Stimulated activated CD8-positive, alpha-beta memory T cell treated with anti-CD3 and anti-CD28 coated beads, Interleukin-7, amount 100 ng/mL, for 48 hours (primary cell): ENCODE results near the gene TIMP2.
"Not testable (repeated sequence)": the region's sequence is repeated elsewhere in the genome, so short reads cannot be mapped to it uniquely, and the experiment has no call there.

Source experiments
- DNase-seq, 2 donors: peaks; one replicate each; pipeline ENCODE4 v3.0.0-alpha.2; 2020; ENCODE audit warnings: low read depth in 1 of 2; ENCODE audit errors: extremely low read depth in 1 of 2

TIMP2 gene

GRCh38 chr17:78873519-78874340 lies 51.5 kb downstream of the TIMP2 start:
- DNase-seq, result no peak

DNA sequence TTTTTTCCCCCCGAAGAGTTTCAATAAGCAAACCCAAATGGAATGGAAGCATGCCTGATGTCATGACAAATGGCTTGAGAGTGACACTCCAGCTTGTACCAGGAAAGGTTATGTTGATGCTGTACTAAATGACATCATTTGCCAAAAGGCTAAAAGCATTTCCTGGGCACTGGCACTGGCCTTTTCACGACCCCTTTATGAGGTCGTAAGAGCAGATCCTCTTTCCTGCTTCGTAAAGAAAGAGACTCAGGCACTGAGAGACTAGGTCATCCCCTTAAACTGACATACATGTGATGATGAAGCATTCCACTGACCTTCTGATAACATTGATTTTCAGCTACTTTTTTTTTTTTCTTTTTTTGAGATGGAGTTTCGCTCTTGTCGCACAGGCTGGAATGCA lies 52.7 kb downstream of the TIMP2 start:
- DNase-seq, result no peak

DNA sequence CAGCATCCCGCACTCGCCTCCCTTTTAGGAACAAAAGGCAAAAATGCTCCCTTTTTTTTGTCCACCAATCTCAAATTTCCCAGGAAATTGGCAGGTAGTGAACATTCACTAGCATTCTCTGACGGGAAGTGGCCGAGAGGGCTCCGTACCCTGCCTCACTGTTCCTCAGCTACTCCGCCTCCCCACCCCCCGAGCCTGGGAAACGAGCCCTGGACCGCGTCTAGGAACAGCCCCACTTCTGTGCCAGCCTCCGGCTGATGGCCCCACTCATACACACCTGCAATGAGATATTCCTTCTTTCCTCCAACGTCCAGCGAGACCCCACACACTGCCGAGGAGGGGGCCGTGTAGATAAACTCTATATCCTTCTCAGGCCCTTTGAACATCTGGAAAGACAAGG lies 54.6 kb downstream of the TIMP2 start:
- no peak for DNase-seq

DNA sequence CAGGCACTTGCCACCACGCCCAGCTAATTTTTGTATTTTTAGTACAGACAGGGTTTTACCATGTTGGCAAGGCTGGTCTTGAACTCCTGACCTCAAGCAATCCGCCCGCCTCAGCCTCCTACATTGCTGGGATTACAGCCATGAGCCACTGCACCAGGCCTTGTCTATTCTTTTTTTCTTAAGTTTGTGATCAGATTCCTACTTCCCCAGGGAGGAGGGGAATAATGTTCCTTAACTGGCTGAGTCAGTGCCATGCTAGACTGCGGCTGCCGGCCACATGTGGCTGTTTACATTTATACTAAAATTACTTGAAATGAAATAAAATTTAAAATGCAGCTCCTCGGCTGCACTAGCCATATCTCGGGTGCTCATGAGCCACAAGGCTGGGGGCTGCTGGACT lies 56.8 kb downstream of the TIMP2 start:
- DNase-seq, result no peak

- DNase-seq, result not testable (repeated sequence)
Observed at GRCh38 chr17:78867046-78867445, 58.1 kb downstream of the TIMP2 start.

DNA sequence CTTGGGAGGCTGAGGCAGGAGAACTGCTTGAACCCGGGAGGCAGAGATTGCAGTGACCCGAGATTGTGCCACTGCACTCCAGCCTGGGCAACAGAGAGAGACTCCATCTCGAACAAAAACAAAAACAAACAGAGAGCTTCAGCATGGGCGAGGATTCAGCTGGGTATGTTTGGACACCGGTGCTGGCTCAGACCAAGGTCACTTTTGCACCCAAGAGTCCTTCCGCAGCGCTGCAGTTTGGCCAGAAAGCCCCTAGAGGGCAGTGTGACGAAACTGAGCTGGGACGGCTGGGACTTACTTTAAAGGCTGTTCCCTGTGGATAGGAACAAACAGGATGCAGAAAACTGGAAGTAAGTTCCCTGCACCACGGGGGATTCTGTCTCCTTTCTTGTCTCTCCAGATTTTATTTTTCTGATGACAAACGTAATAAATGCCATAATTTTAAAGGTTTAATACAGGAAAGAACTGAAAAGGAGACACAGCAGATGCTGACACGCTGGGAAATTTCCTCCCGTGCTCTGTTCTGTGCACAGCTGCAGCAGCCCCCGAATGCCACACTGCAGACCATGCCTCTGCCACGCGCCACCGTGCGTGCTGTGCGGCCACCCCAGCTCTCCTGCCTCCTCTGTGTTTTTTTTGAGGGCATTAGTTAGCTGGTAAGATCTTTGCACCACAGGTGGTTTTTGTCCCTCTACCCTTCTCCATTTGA lies 59.4 kb downstream of the TIMP2 start:
- DNase-seq, result peak; percentile 32 to 34

GRCh38 chr17:78864117-78864516 lies 61.1 kb downstream of the TIMP2 start:
- no peak for DNase-seq

- DNase-seq, result no peak
Observed at GRCh38 chr17:78862073-78863023, 62.8 kb downstream of the TIMP2 start.

GRCh38 chr17:78861229-78861628 lies 64.0 kb downstream of the TIMP2 start:
- DNase-seq, result no peak

DNA sequence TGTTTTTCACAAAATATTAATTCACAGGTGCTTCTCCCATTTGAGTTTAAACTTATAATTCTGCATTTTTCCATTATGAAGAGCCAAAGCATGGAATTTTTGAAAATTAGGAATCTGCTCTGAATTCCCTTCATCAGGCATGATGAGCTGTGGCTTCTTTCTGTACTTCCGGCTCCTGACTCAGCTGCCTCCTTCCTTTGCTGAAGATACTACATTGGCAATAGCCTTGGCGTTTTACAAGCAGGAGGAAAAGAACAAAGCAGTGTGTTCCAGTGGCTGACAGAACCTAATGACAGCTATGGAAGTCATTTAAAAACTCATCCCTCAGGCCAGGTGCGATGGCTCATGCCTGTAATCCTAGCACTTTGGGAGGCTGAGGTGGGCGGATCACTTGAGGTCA lies 66.1 kb downstream of the TIMP2 start:
- no peak for DNase-seq

- DNase-seq, result no peak
Observed at GRCh38 chr17:78857266-78857665, 67.9 kb downstream of the TIMP2 start.

DNA sequence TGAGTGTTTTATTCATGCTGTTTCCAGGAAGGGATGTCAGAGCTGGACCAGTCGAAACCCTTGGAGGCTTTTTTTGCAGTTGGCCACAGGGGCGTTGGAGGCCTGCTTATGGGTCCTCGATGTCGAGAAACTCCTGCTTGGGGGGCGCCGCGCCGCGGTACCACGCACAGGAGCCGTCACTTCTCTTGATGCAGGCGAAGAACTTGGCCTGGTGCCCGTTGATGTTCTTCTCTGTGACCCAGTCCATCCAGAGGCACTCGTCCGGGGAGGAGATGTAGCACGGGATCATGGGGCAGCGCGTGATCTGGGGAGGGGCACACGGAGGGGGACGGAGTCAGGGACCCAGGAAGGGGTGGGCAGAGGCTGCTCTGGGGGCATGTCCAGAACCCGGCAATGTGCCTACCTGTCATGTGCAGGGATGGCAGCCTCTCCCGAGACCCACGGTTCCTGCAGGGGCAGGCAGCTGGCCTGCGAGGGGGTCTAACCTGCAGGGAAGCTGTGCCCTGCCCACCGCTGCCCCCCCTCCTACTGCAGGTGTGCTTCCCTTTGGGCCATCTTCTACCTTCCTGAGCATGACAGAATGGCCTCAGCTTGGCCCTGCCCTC lies 69.5 kb downstream of the TIMP2 start:
- no peak for DNase-seq

GRCh38 chr17:78854508-78854907 lies 70.7 kb downstream of the TIMP2 start:
- DNase-seq, result no peak

- no peak for DNase-seq
Observed at GRCh38 chr17:78853926-78854394, 71.2 kb downstream of the TIMP2 start.

GRCh38 chr17:78852709-78853121 lies 72.5 kb downstream of the TIMP2 start:
- no peak for DNase-seq

GRCh38 chr17:78849026-78849425 lies 76.2 kb downstream of the TIMP2 start:
- DNase-seq, result no peak

DNA sequence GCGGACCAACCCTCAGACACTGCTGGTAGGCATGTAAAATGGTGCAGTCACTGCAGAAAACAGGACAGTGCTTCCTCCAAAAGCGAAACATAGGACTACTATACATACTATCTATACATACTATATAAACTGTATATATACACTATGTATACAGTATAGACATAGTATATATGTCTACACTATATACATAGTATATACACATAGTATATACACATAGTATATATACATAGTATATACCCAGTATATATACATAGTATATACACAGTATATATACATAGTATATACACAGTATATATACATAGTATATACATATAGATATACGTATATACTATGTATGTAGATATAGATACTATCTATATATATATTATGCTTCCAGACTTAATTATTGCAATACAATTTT lies 78.1 kb downstream of the TIMP2 start:
- no peak for DNase-seq

GRCh38 chr17:78844301-78845005 lies 80.7 kb downstream of the TIMP2 start:
- no peak for DNase-seq

DNA sequence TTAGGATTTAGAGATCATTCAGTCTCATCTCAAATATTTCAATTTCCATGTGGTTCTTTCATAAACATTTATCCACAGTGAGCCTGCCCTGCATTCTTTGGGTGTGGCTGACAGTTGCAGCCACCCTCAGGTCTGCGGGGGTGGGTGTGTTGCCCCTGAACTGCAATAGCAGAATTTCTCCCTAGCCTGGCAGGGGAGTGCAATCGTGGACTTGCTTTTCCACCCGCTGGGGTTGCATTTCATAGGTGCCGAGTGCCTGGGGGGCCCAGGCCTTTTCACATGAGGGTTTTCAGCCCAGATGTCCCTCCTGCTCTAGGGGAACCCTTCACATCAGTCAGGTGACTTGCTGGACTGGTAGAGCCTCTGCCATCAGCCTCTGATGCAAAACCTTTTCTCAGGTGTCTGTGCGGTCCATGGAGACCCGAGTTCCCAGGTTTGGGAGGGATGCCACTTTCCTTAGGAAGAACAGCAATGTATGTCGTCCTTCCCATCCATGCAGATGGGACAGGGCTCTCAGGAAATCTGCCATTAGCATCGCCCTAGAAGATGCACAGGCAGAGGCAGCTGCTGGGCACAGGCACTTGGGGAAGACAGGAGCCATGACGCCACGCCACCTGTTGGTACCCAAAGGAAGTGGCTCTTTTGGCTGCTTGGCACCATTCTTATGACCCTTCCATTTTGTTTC lies 82.2 kb downstream of the TIMP2 start:
- no peak for DNase-seq
